GM18502 (cell line): ENCODE measurements around the gene CLP1.
A peak's percentile ranks its signal among the peaks of the same experiment; 100 is the strongest.
"Not testable (repeated sequence)": the region's sequence is repeated elsewhere in the genome, so short reads cannot be mapped to it uniquely, and the experiment has no call there.

Source experiments
- ATAC-seq: cut with Tn5 transposase; IDR thresholded peaks from one replicate; pipeline ENCODE4 v1.9.1; 2021; ENCODE audit warnings: mild to moderate bottlenecking; ENCODE audit not compliant: unreplicated experiment, poor library complexity

CLP1 gene

GRCh38 chr11:57658023-57658361 is 430 bp downstream of the CLP1 start:
- ATAC-seq: no peak

- ATAC-seq: no peak
Observed at GRCh38 chr11:57659669-57660068, 2.1 kb downstream of the CLP1 start.

- ATAC-seq: no peak
Observed at GRCh38 chr11:57662893-57663292, 5.3 kb downstream of the CLP1 start.

GRCh38 chr11:57663975-57664374 is 6.4 kb downstream of the CLP1 start:
- no peak for ATAC-seq

- peak; percentile 73 for ATAC-seq
Observed at GRCh38 chr11:57667117-57667735, 9.7 kb downstream of the CLP1 start.

GRCh38 chr11:57667736-57668433 is 10.3 kb downstream of the CLP1 start, which contains the start of gene ZDHHC5:
Gene ZDHHC5 (plus strand): TSS chr11:57668114. CDS start chr11:57673091, 4,977 bp downstream.
- ATAC-seq: peak; percentile 85

- peak; percentile 16 for ATAC-seq
Observed at GRCh38 chr11:57668434-57668782, 10.8 kb downstream of the CLP1 start.

- ATAC-seq: no peak
Observed at GRCh38 chr11:57674251-57674650, 16.7 kb downstream of the CLP1 start.

- ATAC-seq: no peak
Observed at GRCh38 chr11:57675176-57675941, 17.8 kb downstream of the CLP1 start.

GRCh38 chr11:57679396-57679795 is 21.8 kb downstream of the CLP1 start:
- no peak for ATAC-seq

GRCh38 chr11:57680552-57680874 is 23.0 kb downstream of the CLP1 start:
- ATAC-seq: no peak

GRCh38 chr11:57681168-57681567 is 23.6 kb downstream of the CLP1 start:
- ATAC-seq: no peak

- not testable (repeated sequence) for ATAC-seq
Observed at GRCh38 chr11:57690474-57690873, 32.9 kb downstream of the CLP1 start.

GRCh38 chr11:57698843-57699365 is 41.3 kb downstream of the CLP1 start:
- no peak for ATAC-seq

GRCh38 chr11:57699813-57700212 is 42.3 kb downstream of the CLP1 start:
- no peak for ATAC-seq

- ATAC-seq: no peak
Observed at GRCh38 chr11:57700425-57700824, 42.9 kb downstream of the CLP1 start.

GRCh38 chr11:57703341-57703740 is 45.8 kb downstream of the CLP1 start:
- no peak for ATAC-seq

- no peak for ATAC-seq
Observed at GRCh38 chr11:57704932-57705331, 47.4 kb downstream of the CLP1 start.

- not testable (repeated sequence) for ATAC-seq
Observed at GRCh38 chr11:57705432-57705831, 47.9 kb downstream of the CLP1 start.

GRCh38 chr11:57709802-57710367 is 52.3 kb downstream of the CLP1 start:
- no peak for ATAC-seq
